Right lobe of liver (tissue), 6 donors: Measurements from ENCODE around the gene KBTBD3. TPM values are rescaled to one million over a fixed set of nuclear protein-coding genes. Genes with fewer than 3 reads are reported as not detected.

Source experiments
- ATAC-seq, 4 donors: fragments of 200-7000 bp; cut with Tn5 transposase; one replicate each; pipeline ENCODE4 v1.9.1; 2020; ENCODE audit warnings: mild to moderate bottlenecking in 4 of 4, moderate library complexity in 4 of 4
- DNase-seq, 3 donors: peaks; one replicate each; pipeline ENCODE4 v3.0.0-alpha.2; 2020
- H3K27ac ChIP-seq, 3 donors: fragments of 200-600 bp; one replicate each; pipeline ENCODE4 v1.8.0; 2022
- H3K27me3 ChIP-seq, 2 donors: fragments of 200-600 bp; one replicate each; pipeline ENCODE4 v1.8.0; 2022
- H3K36me3 ChIP-seq, 4 donors: fragments of 200-600 bp; sonication (generic) in 1 of 4; one replicate each; pipeline versions ENCODE4 v1.5.1 to v1.8.0; 2017 to 2022; ENCODE audit warnings: control low read depth in 1 of 4
- H3K4me1 ChIP-seq, 4 donors: fragments of 200-600 bp; sonication (generic) in 1 of 4; one replicate each; pipeline versions ENCODE4 v1.5.1 to v1.8.0; 2017 to 2022; ENCODE audit warnings: control low read depth in 1 of 4
- H3K4me3 ChIP-seq, 3 donors: fragments of 200-600 bp; one replicate each; pipeline ENCODE4 v1.8.0; 2022
- H3K9me3 ChIP-seq, 4 donors: fragments of 200-600 bp; sonication (generic) in 1 of 4; one replicate each; pipeline versions ENCODE4 v1.5.1 to v1.8.0; 2017 to 2022; ENCODE audit warnings: control low read depth in 1 of 4
- POLR2A ChIP-seq: fragments of 450-650 bp; IDR thresholded peaks from one replicate; pipeline ENCODE4 v1.6.1; 2017; ENCODE audit warnings: antibody characterized with exemption, mild to moderate bottlenecking
- WGBS: methylation state at CpG from one replicate; pipeline ENCODE4 v1.1.6; 2018; ENCODE audit warnings: low coverage, low lambda C conversion rate; ENCODE audit not compliant: insufficient coverage; ENCODE audit errors: missing lambda C conversion rate; 5-methylcytosine and 5-hydroxymethylcytosine counted together
- intact Hi-C, 2 donors: fragments of 100-400 bp; cut with DNase I; formaldehyde crosslinking; loops; one replicate each; pipeline versions ENCODE4 v1.11.2 to v1.14.1; 2022
- total RNA-seq, 6 experiments: library from RNA; depleted of rRNA in 2 of 6; stranded (reverse); fragments of >200 nt in 2 of 6; fragmentation: NEBNext Ultra II Directional in 3 of 6; extraction: Animal tissue kit (Norgen Biotek cat#: 25700) in 3 of 6; gene quantifications; one replicate each; pipeline versions ENCODE4 v1.1.0 to v1.2.4, GENCODE V29; 2016 to 2023
- TF ChIP-seq, protein P1 (sequence below), 4 donors: fragments of 200-600 bp in 3 of 4; fragments of 450-650 bp in 1 of 4; IDR thresholded peaks; one replicate each; pipeline versions ENCODE4 v1.5.1 to v1.8.0; 2016 to 2022; ENCODE audit warnings: antibody characterized with exemption in 4 of 4, mild to moderate bottlenecking in 2 of 4
- donor health status: DM: no; HTN: yes; CAD: no.
- donor health status: DM: no; HTN: no; CAD: no.
- donor health status: DM: no; HTN: no; CAD: no.
- donor health status: DM: no; HTN: yes; CAD: no.
- donor health status: DM: no; HTN: yes; CAD: no.

The KBTBD3 gene
- total RNA-seq, 6 experiments from 2014 or later: 1.9 to 5.0 (median 2.6) TPM

GRCh38 chr11:106022795-106023275, 54.3 kb downstream of the KBTBD3 start:
- no peak for TF ChIP-seq POLR2A
- H3K27ac ChIP-seq: no peak overlapping the region
- H3K9me3 ChIP-seq: no peaks in the 10 kb centered on the region
- intact Hi-C loops: no loop called here
- WGBS: 79% methylated on average over 6 of the region's 7 CpGs
- no peak for ATAC-seq
- no peaks in the 10 kb centered on the region for H3K36me3 ChIP-seq
- H3K4me3 ChIP-seq: peak overlapping the region; percentile 68 to 89 (median 89)
- H3K27me3 ChIP-seq: no peaks in the 10 kb centered on the region
- no peak for DNase-seq
- peaks cover 0 to 10% (median 0%) of the 10 kb centered on the region in 4 donors for H3K4me1 ChIP-seq

- DNase-seq: peak; percentile 98 to 99 (median 99)
- peak within 1 kb of the TSS; percentile 68 to 89 (median 89) for H3K4me3 ChIP-seq
- 15% methylated on average over 13 of the region's 48 CpGs for WGBS
- H3K36me3 ChIP-seq: no peaks in the 10 kb centered on the region
- no peaks in the 10 kb centered on the region for H3K9me3 ChIP-seq
- intact Hi-C loops: no loop called here
- TF ChIP-seq, protein P1, sequence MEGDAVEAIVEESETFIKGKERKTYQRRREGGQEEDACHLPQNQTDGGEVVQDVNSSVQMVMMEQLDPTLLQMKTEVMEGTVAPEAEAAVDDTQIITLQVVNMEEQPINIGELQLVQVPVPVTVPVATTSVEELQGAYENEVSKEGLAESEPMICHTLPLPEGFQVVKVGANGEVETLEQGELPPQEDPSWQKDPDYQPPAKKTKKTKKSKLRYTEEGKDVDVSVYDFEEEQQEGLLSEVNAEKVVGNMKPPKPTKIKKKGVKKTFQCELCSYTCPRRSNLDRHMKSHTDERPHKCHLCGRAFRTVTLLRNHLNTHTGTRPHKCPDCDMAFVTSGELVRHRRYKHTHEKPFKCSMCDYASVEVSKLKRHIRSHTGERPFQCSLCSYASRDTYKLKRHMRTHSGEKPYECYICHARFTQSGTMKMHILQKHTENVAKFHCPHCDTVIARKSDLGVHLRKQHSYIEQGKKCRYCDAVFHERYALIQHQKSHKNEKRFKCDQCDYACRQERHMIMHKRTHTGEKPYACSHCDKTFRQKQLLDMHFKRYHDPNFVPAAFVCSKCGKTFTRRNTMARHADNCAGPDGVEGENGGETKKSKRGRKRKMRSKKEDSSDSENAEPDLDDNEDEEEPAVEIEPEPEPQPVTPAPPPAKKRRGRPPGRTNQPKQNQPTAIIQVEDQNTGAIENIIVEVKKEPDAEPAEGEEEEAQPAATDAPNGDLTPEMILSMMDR (IDR thresholded peaks at IDR 0.05): peak; percentile 6 to 42 (median 22)
- peak; percentile 12 for TF ChIP-seq POLR2A
- peak within 1 kb of the TSS in 2 of 3 donors; percentile 15 to 49 for H3K27ac ChIP-seq
- ATAC-seq: peak; percentile 98 to 100 (median 98)
- H3K4me1 ChIP-seq: peaks cover 0 to 10% (median 0%) of the 10 kb centered on the region in 4 donors
- no peaks in the 10 kb centered on the region for H3K27me3 ChIP-seq
Observed at GRCh38 chr11:106021967-106022794, 55.0 kb downstream of the KBTBD3 start, which contains the start of gene MSANTD4. TSS of gene MSANTD4 (minus strand) at chr11:106022240. CDS start at chr11:106010917, 11,323 bp downstream.

DNA sequence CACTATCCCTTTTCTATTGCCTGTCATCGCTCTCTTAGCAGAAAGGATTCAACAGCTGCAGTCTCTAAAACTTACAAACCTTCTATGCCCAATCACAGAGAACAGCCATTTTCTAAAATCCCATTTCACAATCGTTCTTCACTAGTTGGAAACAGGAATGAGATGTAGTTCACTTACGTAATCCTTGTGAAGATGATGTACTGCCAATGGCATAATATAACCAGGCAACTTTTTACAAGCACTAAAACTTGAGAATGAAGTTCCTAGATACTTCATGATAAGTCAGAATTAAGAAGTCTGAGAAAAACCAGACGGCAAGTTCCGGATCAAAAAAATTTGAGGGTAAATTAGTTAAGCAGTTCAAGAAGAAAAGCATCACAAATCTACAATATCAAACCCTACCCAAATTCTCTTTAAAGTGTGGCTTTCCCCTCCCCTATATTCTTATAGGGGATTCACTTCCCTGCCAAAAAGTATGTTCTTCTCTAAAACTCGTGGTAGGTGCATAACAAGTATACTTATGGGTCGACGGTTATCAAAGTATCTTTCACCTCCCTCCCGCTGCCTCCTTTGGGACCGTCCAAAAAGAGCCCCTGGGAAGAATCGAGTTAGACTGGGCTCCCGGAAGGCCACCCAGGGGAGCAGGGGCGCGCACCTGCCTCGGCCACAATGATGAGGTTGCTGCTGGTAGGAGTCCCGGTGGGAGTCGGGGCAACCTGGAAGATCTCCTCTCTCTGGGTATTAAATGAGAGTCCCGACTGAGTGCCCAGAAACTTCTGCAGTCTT, 55.8 kb downstream of the KBTBD3 start:
- H3K27ac ChIP-seq: peak overlapping the region in 2 of 3 donors; percentile 15 to 49
- H3K9me3 ChIP-seq: no peaks in the 10 kb centered on the region
- H3K4me3 ChIP-seq: peak overlapping the region; percentile 68 to 89 (median 89)
- no peak for DNase-seq
- no peak for TF ChIP-seq POLR2A
- TF ChIP-seq, protein P1 (IDR thresholded peaks at IDR 0.05): no peak
- peak in 2 of 4 donors; percentile 2 to 3 for ATAC-seq
- H3K4me1 ChIP-seq: peaks cover 0 to 10% (median 0%) of the 10 kb centered on the region in 4 donors
- intact Hi-C loops: no loop called here
- no peaks in the 10 kb centered on the region for H3K27me3 ChIP-seq
- WGBS: 25% methylated on average over 7 of the region's 18 CpGs
- no peaks in the 10 kb centered on the region for H3K36me3 ChIP-seq

- WGBS: 76% methylated on average over 2 of the region's 2 CpGs
- Histone ChIP-seq H3K27me3 (no peaks in the 10 kb centered on the region), H3K9me3 (no peaks in the 10 kb centered on the region), H3K4me3 (no peak overlapping the region), H3K36me3 (no peaks in the 10 kb centered on the region), H3K27ac (no peak overlapping the region), H3K4me1 (peaks cover 0 to 10% (median 0%) of the 10 kb centered on the region in 4 donors)
- ATAC-seq: no peak
- intact Hi-C loops: no loop called here
- DNase-seq: no peak
- TF ChIP-seq, protein P1 (IDR thresholded peaks at IDR 0.05): no peak
- TF ChIP-seq POLR2A: no peak
Observed at GRCh38 chr11:106017093-106017492, 60.1 kb downstream of the KBTBD3 start.
